T-helper 1 cell treated with Interleukin-12 subunit alpha and Interleukin-12 subunit beta and Interleukin-4 antibody, amounts not matched to agents 30 μg/mL and 1 μg/mL, for 36 hours (primary cell): ENCODE data around the gene MVB12B.
"Not testable (repeated sequence)": the region's sequence is repeated elsewhere in the genome, so short reads cannot be mapped to it uniquely, and the experiment has no call there.

ENCODE experiments used
- H3K27ac Mint-ChIP-seq: one replicate; pipeline ENCODE4 v1.8.0; 2021; ENCODE audit warnings: mild to moderate bottlenecking, mixed read lengths
- H3K27me3 Mint-ChIP-seq: one replicate; pipeline ENCODE4 v1.8.0; 2021; ENCODE audit warnings: low read depth, mixed read lengths
- H3K36me3 Mint-ChIP-seq: one replicate; pipeline ENCODE4 v1.8.0; 2021; ENCODE audit warnings: low read depth, mixed read lengths
- H3K4me1 Mint-ChIP-seq: one replicate; pipeline ENCODE4 v1.8.0; 2021; ENCODE audit warnings: low read depth, mixed read lengths
- H3K4me3 Mint-ChIP-seq: one replicate; pipeline ENCODE4 v1.8.0; 2021; ENCODE audit warnings: mild to moderate bottlenecking, moderate library complexity, mixed read lengths
- H3K9me3 Mint-ChIP-seq: one replicate; pipeline ENCODE4 v1.8.0; 2021; ENCODE audit warnings: mixed read lengths

Gene MVB12B

GRCh38 chr9:126550891-126551351, 224.3 kb downstream of the MVB12B start:
- Mint-ChIP-seq H3K4me3 (no peak overlapping the region), H3K27ac (no peak overlapping the region), H3K36me3 (no peaks in the 10 kb centered on the region), H3K9me3 (no peaks in the 10 kb centered on the region), H3K27me3 (no peaks in the 10 kb centered on the region), H3K4me1 (no peaks in the 10 kb centered on the region)

GRCh38 chr9:126551812-126552211, 225.2 kb downstream of the MVB12B start:
- Mint-ChIP-seq H3K4me3 (no peak overlapping the region), H3K27ac (no peak overlapping the region), H3K4me1 (no peaks in the 10 kb centered on the region), H3K36me3 (no peaks in the 10 kb centered on the region), H3K9me3 (no peaks in the 10 kb centered on the region), H3K27me3 (no peaks in the 10 kb centered on the region)

GRCh38 chr9:126554292-126554691, 227.7 kb downstream of the MVB12B start:
- H3K4me3 Mint-ChIP-seq: no peak overlapping the region
- H3K27me3 Mint-ChIP-seq: peaks cover 1% of the 10 kb centered on the region
- no peaks in the 10 kb centered on the region for H3K4me1 Mint-ChIP-seq
- H3K27ac Mint-ChIP-seq: no peak overlapping the region
- H3K9me3 Mint-ChIP-seq: no peaks in the 10 kb centered on the region
- no peaks in the 10 kb centered on the region for H3K36me3 Mint-ChIP-seq

GRCh38 chr9:126555421-126555820, 228.8 kb downstream of the MVB12B start:
- H3K27ac Mint-ChIP-seq, H3K36me3 Mint-ChIP-seq, H3K9me3 Mint-ChIP-seq, H3K4me3 Mint-ChIP-seq, H3K27me3 Mint-ChIP-seq, H3K4me1 Mint-ChIP-seq: not testable (repeated sequence)
